CD4-positive, alpha-beta T cell (primary cell): ENCODE data around the gene DDI2. TPM values are rescaled to one million over a fixed set of nuclear protein-coding genes. Genes with fewer than 3 reads are reported as not detected.

Experiments
- ATAC-seq: fragments of 200-7000 bp; cut with Tn5 transposase; one replicate; pipeline ENCODE4 v1.10.0; 2022; ENCODE audit warnings: mild to moderate bottlenecking; ENCODE audit not compliant: poor library complexity
- CTCF ChIA-PET: fragments of 350-600 bp; sonication (Branson Sonifier 250); formaldehyde crosslinking; loops from one replicate; lab custom pipeline; 2021; ENCODE audit warnings: antibody characterized with exemption, inconsistent platforms; lab: Charles Lee
- POLR2A ChIA-PET: fragments of 350-600 bp; sonication (Branson Sonifier 250); formaldehyde crosslinking; loops from one replicate; lab custom pipeline; 2021; ENCODE audit warnings: antibody characterized with exemption, inconsistent platforms; lab: Charles Lee
- DNase-seq, 14 experiments: peaks; one replicate each; pipeline ENCODE4 v3.0.0-alpha.2; 2013 to 2020; ENCODE audit warnings: mixed read lengths in 2 of 14
- H3K27ac ChIP-seq, 2 donors: one replicate each; pipeline versions ENCODE4 v1.5.1 to v1.7.0; 2013; ENCODE audit warnings: low read length in 2 of 2, low read depth in 1 of 2, mild to moderate bottlenecking in 1 of 2
- H3K27me3 ChIP-seq, 2 experiments: 1 replicate in 1 of 2; 2 replicates in 1 of 2; pipeline versions ENCODE4 v1.6.1 to v1.7.0; 2013; ENCODE audit warnings: low read length in 2 of 2, control low read depth in 1 of 2, mild to moderate bottlenecking in 1 of 2, moderate library complexity in 1 of 2; ENCODE audit not compliant: insufficient read depth in 2 of 2, control insufficient read depth in 1 of 2
- H3K36me3 ChIP-seq: one replicate; pipeline ENCODE4 v1.6.1; 2013; ENCODE audit warnings: low read length, control low read depth; ENCODE audit not compliant: insufficient read depth
- H3K4me1 ChIP-seq: one replicate; pipeline ENCODE4 v1.6.1; 2013; ENCODE audit warnings: low read length, control low read depth; ENCODE audit not compliant: insufficient read depth
- H3K4me3 ChIP-seq: one replicate; pipeline ENCODE4 v1.5.1; 2013; ENCODE audit warnings: mild to moderate bottlenecking, low read length, moderate library complexity
- H3K9me3 ChIP-seq, 2 experiments: 1 replicate in 1 of 2; 2 replicates in 1 of 2; pipeline versions ENCODE4 v1.6.1 to v1.7.0; 2013; ENCODE audit warnings: low read length in 2 of 2, mild to moderate bottlenecking in 2 of 2, control low read depth in 1 of 2, moderate library complexity in 1 of 2; ENCODE audit not compliant: control insufficient read depth in 1 of 2, insufficient read depth in 1 of 2
- H3K27ac Mint-ChIP-seq: one replicate; pipeline ENCODE4 v1.8.0; 2020; ENCODE audit warnings: mixed read lengths
- H3K27me3 Mint-ChIP-seq: one replicate; pipeline ENCODE4 v1.8.0; 2021; ENCODE audit warnings: mixed read lengths
- H3K36me3 Mint-ChIP-seq: one replicate; pipeline ENCODE4 v1.8.0; 2021; ENCODE audit warnings: low read depth, mixed read lengths
- H3K4me1 Mint-ChIP-seq: one replicate; pipeline ENCODE4 v1.8.0; 2021; ENCODE audit warnings: low read depth, mixed read lengths
- H3K4me3 Mint-ChIP-seq: one replicate; pipeline ENCODE4 v1.8.0; 2020; ENCODE audit warnings: mild to moderate bottlenecking, mixed read lengths
- H3K9me3 Mint-ChIP-seq: one replicate; pipeline ENCODE4 v1.8.0; 2020; ENCODE audit warnings: mixed read lengths
- CTCF ChIP-seq: fragments of 200-600 bp; IDR thresholded peaks from one replicate; pipeline ENCODE4 v1.8.0; 2022; ENCODE audit warnings: antibody characterized with exemption, mild to moderate bottlenecking
- intact Hi-C, 2 experiments: fragments of 100-400 bp; cut with DNase I in 1 of 2; cut with micrococcal nuclease in 1 of 2; formaldehyde crosslinking; loops; one replicate each; pipeline versions ENCODE4 v1.15.1 to v1.9.0; 2023 to 2025; cut with DNase I, micrococcal nuclease
- total RNA-seq, 174 experiments: library from RNA in 2 of 174; stranded (reverse) in 2 of 174; gene quantifications; one replicate each; pipeline ENCODE4 v1.2.3 and lab custom pipeline; 2021 to 2026

Gene DDI2
- total RNA-seq, 2 experiments from 2014 or later = 24.2 to 29.9 TPM

DNA sequence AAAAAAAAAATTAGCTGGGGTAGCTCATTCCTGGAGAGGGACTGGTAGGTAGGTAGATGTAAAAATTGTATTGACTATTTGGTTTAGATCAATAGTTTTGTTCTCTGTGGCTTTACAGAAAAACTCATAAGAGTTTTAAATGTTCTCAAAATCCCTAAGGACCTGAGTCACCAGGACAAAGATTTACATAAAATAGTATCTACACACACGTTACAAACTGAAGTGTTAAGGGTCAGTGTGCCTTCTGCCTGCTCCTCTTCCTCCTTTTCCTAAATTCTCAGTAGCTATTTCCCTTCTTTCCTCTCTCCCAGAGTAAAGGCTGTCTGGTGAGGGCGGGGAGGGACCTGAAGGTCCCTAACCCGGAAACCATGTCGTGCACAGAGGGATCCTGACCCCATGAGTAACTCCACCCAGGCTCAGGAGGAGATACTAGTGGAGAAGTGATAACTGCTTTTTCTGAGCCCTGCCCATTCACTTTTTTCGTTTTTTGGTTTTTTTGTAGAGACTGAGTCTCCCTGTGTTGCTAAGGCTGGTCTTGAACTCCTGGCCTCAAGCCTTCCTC lies 74.9 kb downstream of the DDI2 start:
- Mint-ChIP-seq H3K36me3 (peaks cover 17% of the 10 kb centered on the region), H3K27ac (peak overlapping the region; percentile 74), H3K9me3 (no peaks in the 10 kb centered on the region), H3K27me3 (no peaks in the 10 kb centered on the region), H3K4me1 (peaks cover 48% of the 10 kb centered on the region), H3K4me3 (no peak overlapping the region)
- no peak overlapping the region for H3K4me3 ChIP-seq
- no peak overlapping the region for H3K27ac ChIP-seq
- H3K9me3 ChIP-seq = no peaks in the 10 kb centered on the region
- ChIA-PET POLR2A (interaction anchor here (0.9 kb wide), 1 partner anchor 165 kb away, joined by 3 read pairs; the partner anchor contains the start of gene DNAJC16), CTCF (no interaction called here)
- intact Hi-C loops = no loop called here
- H3K27me3 ChIP-seq = no peaks in the 10 kb centered on the region
- no peak for TF ChIP-seq CTCF
- DNase-seq (no peak), ATAC-seq (no peak)
- H3K36me3 ChIP-seq = peaks cover 8% of the 10 kb centered on the region
- H3K4me1 ChIP-seq = peaks cover 18% of the 10 kb centered on the region

DNA sequence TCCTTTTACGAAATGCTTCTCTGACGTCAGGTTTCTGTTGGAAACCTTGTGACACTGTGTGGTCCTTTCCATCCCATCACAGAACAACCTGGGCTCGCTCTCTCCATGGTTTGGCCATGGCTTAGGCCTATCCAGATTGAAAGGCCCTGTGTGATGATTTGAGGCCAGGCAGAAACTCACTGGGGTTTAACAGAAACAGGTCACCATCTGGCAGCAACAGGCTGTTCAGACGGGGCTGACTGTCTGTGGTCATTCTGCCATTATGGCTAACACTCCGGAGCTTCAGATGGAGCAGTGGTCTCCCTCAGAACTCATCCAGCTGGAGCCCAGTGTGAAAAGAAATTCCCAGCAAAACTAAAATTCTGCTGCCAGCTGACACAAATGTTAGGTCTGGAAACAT lies 76.1 kb downstream of the DDI2 start:
- Mint-ChIP-seq H3K27ac (no peak overlapping the region), H3K36me3 (peaks cover 8% of the 10 kb centered on the region), H3K27me3 (no peaks in the 10 kb centered on the region), H3K9me3 (no peaks in the 10 kb centered on the region), H3K4me3 (no peak overlapping the region), H3K4me1 (peaks cover 50% of the 10 kb centered on the region)
- DNase-seq = no peak
- Histone ChIP-seq H3K27me3 (no peaks in the 10 kb centered on the region), H3K4me1 (peaks cover 26% of the 10 kb centered on the region), H3K9me3 (no peaks in the 10 kb centered on the region), H3K36me3 (peaks cover 8% of the 10 kb centered on the region), H3K27ac (no peak overlapping the region), H3K4me3 (no peak overlapping the region)
- no peak for TF ChIP-seq CTCF
- POLR2A ChIA-PET = interaction anchor here (1.4 kb wide), 1 partner anchor 8 kb away, joined by 5 read pairs; no protein-coding TSS in a partner anchor
- intact Hi-C loops = no loop called here
- CTCF ChIA-PET = no interaction called here
- no peak for ATAC-seq

DNA sequence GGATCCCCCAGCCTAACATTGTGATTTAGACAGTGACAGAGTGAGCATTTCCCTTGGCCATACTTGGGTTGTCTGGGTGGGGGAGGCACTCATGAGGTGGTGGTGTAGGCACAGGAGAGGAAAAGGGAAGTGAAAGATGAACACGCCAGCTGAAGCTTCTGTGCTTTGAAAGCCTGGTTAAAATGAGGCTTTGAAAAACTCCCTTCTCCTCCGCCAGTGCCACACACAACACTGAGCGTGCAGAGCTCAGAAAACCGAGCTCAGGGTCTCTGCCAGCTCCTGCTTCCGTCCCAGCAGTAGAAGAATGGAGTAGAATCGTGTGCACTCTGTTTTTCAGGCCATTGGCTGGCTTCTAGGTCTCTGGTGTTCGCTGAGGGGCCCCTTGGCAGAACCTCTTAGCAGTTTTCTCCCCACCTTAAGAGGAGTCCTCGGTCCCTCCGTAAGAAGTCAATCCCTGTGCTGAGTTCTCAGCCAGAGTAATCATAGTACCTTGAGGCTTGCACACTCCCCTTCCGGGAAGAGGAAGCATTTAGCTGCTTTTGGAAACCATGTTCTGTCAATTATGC lies 79.8 kb downstream of the DDI2 start:
- no peaks in the 10 kb centered on the region for H3K27me3 Mint-ChIP-seq
- Histone ChIP-seq H3K4me3 (peak overlapping the region; percentile 51), H3K36me3 (peaks cover 11% of the 10 kb centered on the region), H3K27ac (peak overlapping the region; percentile 60 to 86), H3K27me3 (no peaks in the 10 kb centered on the region), H3K9me3 (no peaks in the 10 kb centered on the region), H3K4me1 (peaks cover 33% of the 10 kb centered on the region)
- H3K27ac Mint-ChIP-seq = peak overlapping the region; percentile 84
- H3K36me3 Mint-ChIP-seq = peaks cover 4% of the 10 kb centered on the region
- no peak for TF ChIP-seq CTCF
- peak in 12 of 14 experiments; percentile 11 to 76 (median 32) for DNase-seq
- peak overlapping the region; percentile 90 for H3K4me3 Mint-ChIP-seq
- no peaks in the 10 kb centered on the region for H3K9me3 Mint-ChIP-seq
- CTCF ChIA-PET = interaction anchor here (0.9 to 1.0 kb wide), 2 partner anchors 16 to 44 kb away, joined by 3 to 4 read pairs; no protein-coding TSS in a partner anchor
- peak; percentile 83 for ATAC-seq
- intact Hi-C loops = loop anchor here in 1 of 2 experiments (1.0 kb wide), 1 partner anchor 12 kb away; no protein-coding TSS in a partner anchor
- POLR2A ChIA-PET = interaction anchor here (0.9 to 2.4 kb wide), 8 partner anchors 11 to 136 kb away, joined by 3 to 25 read pairs (median 4); partner anchors contain the start of genes DDI2 and PLEKHM2
- H3K4me1 Mint-ChIP-seq = peaks cover 47% of the 10 kb centered on the region
